ENCODE data around the gene SBSN. TPM values are rescaled to one million over a fixed set of nuclear protein-coding genes. Genes with fewer than 3 reads are reported as not detected.

Gene SBSN
- total and polyA plus RNA-seq, 3 experiments from 2014 or later, result not detected

DNA sequence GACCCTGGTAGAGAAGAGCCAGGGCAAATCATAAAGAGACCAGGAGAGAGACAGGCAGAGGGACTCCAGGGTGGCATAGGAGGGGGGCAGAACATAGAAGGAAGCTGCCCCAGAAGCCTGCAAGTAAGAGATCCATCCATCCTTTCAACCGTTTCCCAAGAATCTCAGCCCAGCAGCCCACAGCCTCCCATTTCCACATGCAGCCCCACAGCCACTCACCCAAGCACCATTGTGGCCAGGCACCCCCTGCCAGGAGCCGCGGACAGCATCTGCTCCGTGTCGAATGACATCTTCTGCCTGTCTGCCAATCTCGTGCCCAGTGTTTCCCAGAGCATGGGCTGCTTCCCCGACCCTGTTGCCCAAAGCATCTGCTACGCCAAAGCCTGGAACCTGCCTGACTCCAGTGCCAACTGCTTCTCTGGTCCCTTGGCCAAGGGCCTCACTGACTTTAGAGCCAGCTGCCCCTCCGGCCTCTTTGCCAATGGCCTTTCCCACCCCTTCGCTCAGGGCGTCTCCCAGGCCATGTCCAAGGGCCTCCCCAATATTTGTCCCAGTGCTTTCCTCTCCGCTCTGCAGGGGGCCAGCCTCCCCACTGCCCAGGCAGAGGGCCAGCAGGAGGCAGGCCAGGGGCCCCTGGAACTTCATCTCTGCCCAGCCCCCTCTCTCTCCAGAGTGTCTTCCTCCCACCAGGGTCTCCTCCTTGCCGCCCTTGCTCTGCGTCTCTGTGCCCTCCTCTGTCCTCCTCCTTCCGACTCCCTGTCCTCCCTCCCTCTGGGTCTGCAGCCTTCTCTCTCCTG is 15.1 kb downstream of the SBSN start:
- Histone ChIP-seq H3K4me3 (ENCODE audit: low read length) (no peak overlapping the region), H3K27me3 (ENCODE audit: insufficient read depth, low read length, poor library complexity, severe bottlenecking) (peaks cover 7% of the 10 kb centered on the region), H3K27ac (ENCODE audit: low read depth, low read length) (no peak overlapping the region), H3K36me3 (ENCODE audit: insufficient read depth, low read length) (no peaks in the 10 kb centered on the region), H3K4me1 (ENCODE audit: insufficient read depth, low read length) (peaks cover 17% of the 10 kb centered on the region), H3K9me3 (ENCODE audit: low read length) (no peaks in the 10 kb centered on the region)
- peaks cover 16 to 23% (median 17%) of the 10 kb centered on the region in 3 donors for H3K4me1 Mint-ChIP-seq
- no peak for DNase-seq
- ChIA-PET POLR2A (no interaction called here), CTCF (no interaction called here)
- H3K27me3 Mint-ChIP-seq, result peaks cover 19 to 35% of the 10 kb centered on the region in 2 donors
- H3K9me3 Mint-ChIP-seq, result no peaks in the 10 kb centered on the region
- H3K4me3 Mint-ChIP-seq, result no peak overlapping the region
- H3K36me3 Mint-ChIP-seq, result no peaks in the 10 kb centered on the region
- H3K27ac Mint-ChIP-seq, result peak overlapping the region in 2 of 8 donors; percentile 72 to 80

DNA sequence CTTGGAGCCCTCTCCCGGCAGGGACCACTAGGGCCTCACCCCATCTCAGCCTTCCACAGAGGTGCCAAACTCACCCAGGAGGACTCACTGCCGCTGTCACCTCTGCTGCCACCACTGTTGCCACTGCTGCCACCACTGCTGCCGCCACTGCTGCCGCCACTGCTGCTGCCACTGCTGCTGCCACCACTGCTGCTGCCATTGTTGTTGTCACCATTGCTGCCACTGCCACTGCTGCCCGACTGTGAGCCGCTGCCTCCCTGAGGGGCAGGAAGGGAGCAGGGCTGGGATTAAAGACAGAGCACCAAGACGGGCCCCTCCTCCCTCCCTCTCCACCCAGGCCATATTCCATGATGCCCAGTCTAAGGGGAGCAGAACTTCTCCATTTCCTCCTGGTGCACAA is 16.8 kb downstream of the SBSN start:
- Histone ChIP-seq H3K4me3 (ENCODE audit: low read length) (no peak overlapping the region), H3K9me3 (ENCODE audit: low read length) (no peaks in the 10 kb centered on the region), H3K27ac (ENCODE audit: low read depth, low read length) (no peak overlapping the region), H3K36me3 (ENCODE audit: insufficient read depth, low read length) (no peaks in the 10 kb centered on the region), H3K4me1 (ENCODE audit: insufficient read depth, low read length) (peaks cover 17% of the 10 kb centered on the region), H3K27me3 (ENCODE audit: insufficient read depth, low read length, poor library complexity, severe bottlenecking) (peaks cover 7% of the 10 kb centered on the region)
- peak overlapping the region in 1 of 8 donors; percentile 20 for H3K27ac Mint-ChIP-seq
- no peaks in the 10 kb centered on the region for H3K36me3 Mint-ChIP-seq
- peak overlapping the region in 3 of 7 donors; percentile 13 to 70 (median 55) for H3K4me3 Mint-ChIP-seq
- ChIA-PET CTCF (interaction anchor here (1.1 to 1.6 kb wide), 6 partner anchors 9 to 147 kb away, joined by 3 to 6 read pairs (median 4); no protein-coding TSS in a partner anchor), POLR2A (no interaction called here)
- no peaks in the 10 kb centered on the region for H3K9me3 Mint-ChIP-seq
- no peak for DNase-seq
- peaks cover 19 to 38% of the 10 kb centered on the region in 2 donors for H3K27me3 Mint-ChIP-seq
- peaks cover 16 to 23% (median 17%) of the 10 kb centered on the region in 3 donors for H3K4me1 Mint-ChIP-seq

DNA sequence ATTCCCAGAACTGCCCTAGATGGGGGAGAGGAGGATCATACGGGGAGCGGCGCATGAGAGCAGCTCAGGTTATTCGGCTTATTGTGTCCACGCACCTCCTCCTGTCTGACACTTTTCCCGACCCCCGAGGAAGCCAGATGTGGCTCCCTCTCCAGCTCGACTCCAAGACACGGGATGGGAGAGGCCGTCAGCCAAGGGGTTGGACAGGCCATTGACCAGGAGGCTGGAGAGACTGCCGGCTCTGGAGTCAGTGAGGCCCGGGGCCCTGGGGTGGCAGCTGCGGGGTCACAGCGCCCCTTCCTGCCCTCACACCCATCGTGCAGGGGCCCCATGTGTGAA is 17.5 kb downstream of the SBSN start:
- POLR2A ChIA-PET, result no interaction called here
- Histone ChIP-seq H3K4me3 (ENCODE audit: low read length) (no peak overlapping the region), H3K27me3 (ENCODE audit: insufficient read depth, low read length, poor library complexity, severe bottlenecking) (peaks cover 7% of the 10 kb centered on the region), H3K36me3 (ENCODE audit: insufficient read depth, low read length) (no peaks in the 10 kb centered on the region), H3K27ac (ENCODE audit: low read depth, low read length) (no peak overlapping the region), H3K9me3 (ENCODE audit: low read length) (no peaks in the 10 kb centered on the region), H3K4me1 (ENCODE audit: insufficient read depth, low read length) (peaks cover 17% of the 10 kb centered on the region)
- CTCF ChIA-PET, result interaction anchor here (0.7 to 1.6 kb wide), 16 partner anchors 9 to 203 kb away, joined by 3 to 8 read pairs (median 4); no protein-coding TSS in a partner anchor
- Mint-ChIP-seq H3K4me1 (peaks cover 16 to 23% (median 17%) of the 10 kb centered on the region in 3 donors), H3K4me3 (peak overlapping the region in 6 of 7 donors; percentile 58 to 92 (median 80)), H3K27ac (peak overlapping the region in 3 of 8 donors; percentile 45 to 55 (median 53)), H3K27me3 (peaks cover 19 to 46% of the 10 kb centered on the region in 2 donors), H3K36me3 (no peaks in the 10 kb centered on the region), H3K9me3 (no peaks in the 10 kb centered on the region)
- DNase-seq, result no peak

DNA sequence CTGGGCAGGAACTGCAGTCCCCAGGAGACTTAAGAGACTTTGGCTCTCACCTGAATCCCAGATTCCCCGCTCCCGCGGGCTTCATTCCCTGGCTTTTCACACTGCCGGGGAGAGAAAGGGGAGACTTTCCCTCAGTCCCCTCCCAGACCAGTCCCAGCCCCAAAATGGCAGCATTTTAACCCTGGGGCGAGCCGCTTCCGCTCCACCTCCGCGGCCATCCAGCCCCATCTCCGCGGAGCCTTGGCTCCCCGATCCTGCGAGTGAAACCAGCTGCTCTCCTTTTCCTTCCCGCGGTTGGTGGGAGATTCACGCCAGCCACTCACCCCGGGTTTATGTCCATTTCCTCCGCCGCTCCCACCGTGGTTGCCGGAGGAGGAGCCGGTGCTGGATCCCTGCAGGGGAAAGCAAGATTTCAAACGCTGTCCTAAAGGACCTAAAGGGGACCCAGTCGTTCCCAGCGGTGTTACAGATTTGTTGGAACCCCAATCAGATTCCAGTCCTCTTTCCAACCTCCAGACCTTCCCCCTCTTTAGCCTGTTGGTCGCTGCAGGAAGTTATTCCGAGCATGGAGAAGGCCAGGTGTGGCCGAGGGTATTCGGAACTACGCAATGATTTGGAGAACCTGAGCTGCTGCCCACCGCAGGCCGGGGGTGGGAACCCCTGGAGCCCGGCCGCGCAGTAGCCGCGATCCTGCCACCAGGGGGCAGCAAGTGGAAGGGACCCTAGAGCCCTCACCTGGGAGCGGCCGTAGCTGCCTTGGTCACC is 18.1 kb downstream of the SBSN start:
- H3K27ac Mint-ChIP-seq, result peak overlapping the region in 7 of 8 donors; percentile 45 to 93 (median 77)
- H3K4me3 Mint-ChIP-seq, result peak overlapping the region; percentile 58 to 92 (median 80)
- POLR2A ChIA-PET, result no interaction called here
- Histone ChIP-seq H3K4me1 (ENCODE audit: insufficient read depth, low read length) (peaks cover 17% of the 10 kb centered on the region), H3K9me3 (ENCODE audit: low read length) (no peaks in the 10 kb centered on the region), H3K27me3 (ENCODE audit: insufficient read depth, low read length, poor library complexity, severe bottlenecking) (peaks cover 7% of the 10 kb centered on the region), H3K27ac (ENCODE audit: low read depth, low read length) (no peak overlapping the region), H3K4me3 (ENCODE audit: low read length) (peak overlapping the region; percentile 25), H3K36me3 (ENCODE audit: insufficient read depth, low read length) (no peaks in the 10 kb centered on the region)
- peak; percentile 49 to 75 (median 64) for DNase-seq
- H3K4me1 Mint-ChIP-seq, result peaks cover 16 to 23% (median 17%) of the 10 kb centered on the region in 3 donors
- H3K27me3 Mint-ChIP-seq, result peaks cover 19 to 50% of the 10 kb centered on the region in 2 donors
- no peaks in the 10 kb centered on the region for H3K36me3 Mint-ChIP-seq
- H3K9me3 Mint-ChIP-seq, result no peaks in the 10 kb centered on the region
- CTCF ChIA-PET, result interaction anchor here (0.6 to 1.6 kb wide), 21 partner anchors 8 to 203 kb away, joined by 3 to 8 read pairs (median 4); no protein-coding TSS in a partner anchor

DNA sequence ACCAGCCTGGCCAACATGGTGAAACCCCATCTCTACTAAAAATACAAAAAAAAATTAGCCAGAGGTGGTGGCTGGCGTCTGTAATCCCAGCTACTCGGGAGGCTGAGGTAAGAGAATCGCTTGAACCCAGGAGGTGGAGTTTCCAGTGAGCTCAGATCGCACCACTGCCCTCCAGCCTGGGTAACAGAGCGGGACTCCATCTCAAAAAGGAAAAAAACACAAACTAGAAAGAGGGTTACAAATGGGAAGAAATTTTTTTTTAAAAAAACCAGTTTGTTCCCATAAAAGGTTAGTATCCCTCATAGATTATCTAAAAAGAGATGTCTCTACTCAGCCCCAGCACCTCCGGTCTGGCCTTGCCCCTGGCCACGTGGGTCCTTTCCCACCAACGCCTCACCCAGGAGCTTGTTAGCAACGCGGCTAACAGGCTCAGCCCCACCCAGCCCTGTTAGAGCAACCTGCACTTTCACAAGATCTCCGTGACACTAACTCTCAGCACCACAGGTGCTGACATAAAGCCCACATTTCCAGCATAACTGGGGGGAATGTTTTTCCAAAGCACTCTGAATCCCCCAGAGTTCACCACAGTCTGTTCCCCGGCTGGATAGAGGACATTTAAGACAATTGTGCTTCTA is 19.0 kb downstream of the SBSN start:
- Histone ChIP-seq H3K36me3 (ENCODE audit: insufficient read depth, low read length) (no peaks in the 10 kb centered on the region), H3K4me3 (ENCODE audit: low read length) (peak overlapping the region; percentile 25), H3K27ac (ENCODE audit: low read depth, low read length) (no peak overlapping the region), H3K4me1 (ENCODE audit: insufficient read depth, low read length) (peaks cover 17% of the 10 kb centered on the region), H3K9me3 (ENCODE audit: low read length) (no peaks in the 10 kb centered on the region), H3K27me3 (ENCODE audit: insufficient read depth, low read length, poor library complexity, severe bottlenecking) (peaks cover 7% of the 10 kb centered on the region)
- no peaks in the 10 kb centered on the region for H3K36me3 Mint-ChIP-seq
- H3K27me3 Mint-ChIP-seq, result peaks cover 19 to 50% of the 10 kb centered on the region in 2 donors
- H3K27ac Mint-ChIP-seq, result peak overlapping the region; percentile 8 to 93 (median 68)
- DNase-seq, result peak in 4 of 5 donors; percentile 14 to 60 (median 32)
- H3K4me1 Mint-ChIP-seq, result peaks cover 16 to 23% (median 17%) of the 10 kb centered on the region in 3 donors
- ChIA-PET CTCF (interaction anchor here (0.9 to 2.0 kb wide), 6 partner anchors 12 to 311 kb away, joined by 3 to 8 read pairs (median 4); no protein-coding TSS in a partner anchor), POLR2A (no interaction called here)
- H3K4me3 Mint-ChIP-seq, result peak overlapping the region; percentile 58 to 92 (median 80)
- no peaks in the 10 kb centered on the region for H3K9me3 Mint-ChIP-seq

DNA sequence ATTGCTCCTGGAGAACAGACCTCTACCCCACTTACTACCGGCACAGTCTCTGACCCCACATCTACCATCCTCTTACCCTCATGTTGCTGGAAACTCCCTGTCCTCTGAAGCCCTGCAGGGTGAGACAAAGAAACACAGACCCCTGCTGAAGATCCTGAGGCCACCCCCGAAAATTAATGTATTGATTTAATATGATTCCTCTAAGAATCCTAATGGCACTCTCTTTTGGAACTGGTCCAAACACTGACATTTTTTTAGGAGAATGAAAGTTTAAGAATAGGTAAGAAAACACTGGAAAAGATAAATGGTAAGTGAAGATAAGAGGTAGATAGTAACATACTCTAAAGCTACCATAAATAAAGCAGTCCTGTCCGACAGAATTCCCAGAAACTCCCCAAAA is 20.0 kb downstream of the SBSN start:
- H3K27me3 Mint-ChIP-seq, result peaks cover 17 to 45% of the 10 kb centered on the region in 2 donors
- no peaks in the 10 kb centered on the region for H3K36me3 Mint-ChIP-seq
- no peak overlapping the region for H3K4me3 Mint-ChIP-seq
- ChIA-PET POLR2A (no interaction called here), CTCF (interaction anchor here (1.4 to 2.2 kb wide), 3 partner anchors 13 to 312 kb away, joined by 3 to 9 read pairs (median 5); no protein-coding TSS in a partner anchor)
- no peak overlapping the region for H3K27ac ChIP-seq (ENCODE audit: low read depth, low read length)
- H3K27ac Mint-ChIP-seq, result peak overlapping the region in 5 of 8 donors; percentile 23 to 80 (median 63)
- no peaks in the 10 kb centered on the region for H3K9me3 ChIP-seq (ENCODE audit: low read length)
- no peaks in the 10 kb centered on the region for H3K36me3 ChIP-seq (ENCODE audit: insufficient read depth, low read length)
- H3K27me3 ChIP-seq (ENCODE audit: insufficient read depth, low read length, poor library complexity, severe bottlenecking), result peaks cover 7% of the 10 kb centered on the region
- no peak overlapping the region for H3K4me3 ChIP-seq (ENCODE audit: low read length)
- DNase-seq, result no peak
- H3K4me1 ChIP-seq (ENCODE audit: insufficient read depth, low read length), result peaks cover 17% of the 10 kb centered on the region
- no peaks in the 10 kb centered on the region for H3K9me3 Mint-ChIP-seq
- peaks cover 16 to 23% (median 17%) of the 10 kb centered on the region in 3 donors for H3K4me1 Mint-ChIP-seq

DNA sequence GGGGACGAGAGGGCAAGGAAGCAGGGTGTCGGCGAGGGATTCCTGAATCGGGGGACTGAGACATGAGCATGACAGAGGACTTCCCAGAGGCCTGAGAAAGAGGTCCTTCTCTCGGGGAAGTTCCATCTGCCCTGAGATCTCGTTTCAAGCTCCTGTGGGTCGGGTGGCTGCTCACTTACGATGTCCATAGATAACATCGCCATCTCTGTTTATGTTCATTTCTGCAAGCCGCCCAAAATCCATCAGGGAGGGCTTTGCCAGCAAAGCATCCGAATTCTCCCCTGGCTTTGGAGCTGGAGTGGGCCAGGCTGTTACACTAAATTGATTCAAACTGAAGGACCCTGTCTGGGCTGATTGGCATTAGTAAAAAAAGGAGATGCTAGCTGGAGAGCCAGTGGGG is 20.6 kb downstream of the SBSN start:
- Histone ChIP-seq H3K4me1 (ENCODE audit: insufficient read depth, low read length) (peaks cover 17% of the 10 kb centered on the region), H3K27me3 (ENCODE audit: insufficient read depth, low read length, poor library complexity, severe bottlenecking) (peaks cover 7% of the 10 kb centered on the region), H3K36me3 (ENCODE audit: insufficient read depth, low read length) (no peaks in the 10 kb centered on the region), H3K4me3 (ENCODE audit: low read length) (no peak overlapping the region), H3K9me3 (ENCODE audit: low read length) (no peaks in the 10 kb centered on the region), H3K27ac (ENCODE audit: low read depth, low read length) (no peak overlapping the region)
- Mint-ChIP-seq H3K4me1 (peaks cover 16 to 23% (median 17%) of the 10 kb centered on the region in 3 donors), H3K27me3 (peaks cover 17 to 39% of the 10 kb centered on the region in 2 donors), H3K27ac (peak overlapping the region in 1 of 8 donors; percentile 51), H3K4me3 (no peak overlapping the region), H3K36me3 (no peaks in the 10 kb centered on the region), H3K9me3 (no peaks in the 10 kb centered on the region)
- ChIA-PET CTCF (interaction anchor here (1.4 to 2.2 kb wide), 3 partner anchors 13 to 313 kb away, joined by 3 to 9 read pairs (median 5); no protein-coding TSS in a partner anchor), POLR2A (no interaction called here)
- DNase-seq, result no peak

All from CD8-positive, alpha-beta memory T cell (primary cell).